K562 (cell line): ENCODE measurements around the gene TFEB. TPM values are rescaled to one million over a fixed set of nuclear protein-coding genes. Genes with fewer than 3 reads are reported as not detected.

ENCODE experiments used
- ATAC-seq: fragments of 200-7000 bp; cut with Tn5 transposase; 3 replicates; pipeline ENCODE4 v1.9.1; 2020; ENCODE audit warnings: moderate library complexity
- BruUV-seq: library from RNA; stranded (reverse); fragments of 400-500 nt; replicated peaks from 2 replicates; lab custom pipeline; 2021; lab: Mats Ljungman, UMichigan
- CTCF ChIA-PET: fragments of 300-600 bp; formaldehyde crosslinking; extraction: SDS; loops from one replicate; lab custom pipeline; 2021; ENCODE audit warnings: low intra/inter-chr PET ratio; lab: Yijun Ruan, JAX
- POLR2A ChIA-PET: fragments of 300-600, 350-650 bp; sonication (Branson Sonifier 250); formaldehyde crosslinking; extraction: SDS; loops from one replicate; lab custom pipeline; 2021; ENCODE audit warnings: antibody characterized with exemption, inconsistent platforms; lab: Yijun Ruan, JAX
- DNase-seq, 4 experiments: peaks; one replicate each; pipeline versions ENCODE4 v3.0.0 to v3.0.0-alpha.2; 2011 to 2018; ENCODE audit warnings: low spot score in 3 of 4, mixed read lengths in 3 of 4; ENCODE audit errors: extremely low read depth in 1 of 4
- FAIRE-seq: peaks from 2 replicates; lab custom pipeline; 2011; peaks lifted over from hg19 to GRCh38; lab: Jason Lieb, UNC
- H2AFZ ChIP-seq: 2 replicates; pipeline ENCODE4 v1.6.0; 2011; ENCODE audit warnings: low read depth, low read length, control low read depth, inconsistent platforms
- H3K27ac ChIP-seq: fragments of 200-600 bp; 3 replicates; pipeline ENCODE4 v1.8.0; 2011; ENCODE audit warnings: low read depth, mild to moderate bottlenecking, control low read depth, inconsistent platforms, low read length, moderate library complexity, mixed read lengths; ENCODE audit errors: extremely low read depth
- H3K27me3 ChIP-seq, 2 experiments: fragments of 300-600 bp in 1 of 2; 2 replicates in 1 of 2; 3 replicates in 1 of 2; pipeline versions ENCODE4 v1.6.0 to v1.8.0; 2011; ENCODE audit warnings: inconsistent platforms in 2 of 2, low read length in 2 of 2, mild to moderate bottlenecking in 1 of 2, mixed read lengths in 1 of 2, moderate library complexity in 1 of 2; ENCODE audit not compliant: control insufficient read depth in 2 of 2, insufficient read depth in 2 of 2
- H3K36me3 ChIP-seq: fragments of 300-600 bp; 3 replicates; pipeline ENCODE4 v1.8.0; 2011; ENCODE audit warnings: mild to moderate bottlenecking, low read length, inconsistent platforms; ENCODE audit not compliant: control insufficient read depth, insufficient read depth
- H3K4me1 ChIP-seq, 2 experiments: fragments of 200-600 bp in 1 of 2; replicated peaks in 1 of 2; 2 replicates in 1 of 2; 3 replicates in 1 of 2; pipeline versions ENCODE4 v1.5.1 to v1.8.0; 2011; ENCODE audit warnings: inconsistent platforms in 2 of 2, low read length in 2 of 2, mild to moderate bottlenecking in 1 of 2, mixed read lengths in 1 of 2, moderate library complexity in 1 of 2; ENCODE audit not compliant: control insufficient read depth in 2 of 2, insufficient read depth in 2 of 2
- H3K4me2 ChIP-seq: 2 replicates; pipeline ENCODE4 v1.6.1; 2011; ENCODE audit warnings: low read length, control low read depth, inconsistent platforms, mixed read lengths; ENCODE audit not compliant: insufficient read depth
- H3K4me3 ChIP-seq: fragments of 200-600 bp; sonication (generic), shearing (Covaris generic); 2 replicates; pipeline ENCODE4 v1.5.1; 2016; ENCODE audit warnings: control low read depth, inconsistent platforms
- H3K79me2 ChIP-seq: fragments of 200-600 bp; 3 replicates; pipeline ENCODE4 v1.8.0; 2011; ENCODE audit warnings: low read length, inconsistent platforms; ENCODE audit not compliant: control insufficient read depth, insufficient read depth
- H3K9ac ChIP-seq, 2 experiments: 2 replicates each; pipeline versions ENCODE4 v1.6.0 to v1.6.1; 2011; ENCODE audit warnings: low read depth in 2 of 2, low read length in 2 of 2, control low read depth in 1 of 2, inconsistent platforms in 1 of 2, mild to moderate bottlenecking in 1 of 2, mixed read lengths in 1 of 2; ENCODE audit not compliant: insufficient read depth in 1 of 2
- H3K9me1 ChIP-seq: one replicate; pipeline ENCODE4 v1.6.0; 2011; ENCODE audit warnings: inconsistent platforms, mild to moderate bottlenecking, low read length, moderate library complexity; ENCODE audit not compliant: control insufficient read depth, insufficient read depth
- H3K9me3 ChIP-seq: replicated peaks from 2 replicates; pipeline ENCODE4 v1.5.1; 2011; ENCODE audit warnings: low read depth, low read length, inconsistent platforms; ENCODE audit not compliant: control insufficient read depth, insufficient read depth
- H4K20me1 ChIP-seq: replicated peaks from 2 replicates; pipeline ENCODE4 v1.6.1; 2011; ENCODE audit warnings: low read length, inconsistent platforms, mixed read lengths; ENCODE audit not compliant: control insufficient read depth, insufficient read depth
- SIN3A ChIP-seq, 2 experiments: fragments of 150-350 bp in 1 of 2; IDR thresholded peaks; 2 replicates each; pipeline ENCODE4 v1.6.1; 2011 to 2016; ENCODE audit warnings: borderline replicate concordance in 2 of 2, low read depth in 2 of 2, low read length in 2 of 2, mild to moderate bottlenecking in 2 of 2, moderate library complexity in 2 of 2; ENCODE audit not compliant: control insufficient read depth in 1 of 2
- WGBS: fragments of 100-300 bp; shearing (Covaris generic); methylation state at CpG from one replicate; pipeline ENCODE4 v1.1.6; 2016; ENCODE audit warnings: low coverage, mixed read lengths; ENCODE audit not compliant: insufficient coverage; ENCODE audit errors: missing lambda C conversion rate; 5-methylcytosine and 5-hydroxymethylcytosine counted together
- in situ Hi-C: fragments of 300-500 bp; cut with MboI; formaldehyde crosslinking; loops from 4 replicates; pipeline ENCODE4 v1.15.0; 2018; ENCODE audit warnings: inconsistent platforms, mixed read lengths
- intact Hi-C: fragments of 100-400 bp; cut with micrococcal nuclease; formaldehyde crosslinking; loops from 2 replicates; pipeline ENCODE4 v1.14.2; 2022
- polyA plus RNA-seq, 8 experiments: library from polyadenylated mRNA; depleted of rRNA in 4 of 8; stranded (reverse) in 5 of 8; unstranded in 3 of 8; fragments of >200 nt; fragmentation: Nextera tagmentation in 2 of 8; fragmentation: Illumina TruSeq in 1 of 8; extraction: Ambion mirVana in 2 of 8; extraction: Trizol in 1 of 8; gene quantifications; 2 replicates each; pipeline versions ENCODE4 v1.2.1 to v1.2.3, GENCODE V29; 2011 to 2014; ENCODE audit warnings: inconsistent platforms in 1 of 8, missing spikeins in 1 of 8
- total RNA-seq, 7 experiments: library from RNA; depleted of rRNA in 6 of 7; stranded (reverse); fragments of >200 nt in 6 of 7; fragmentation: Illumina TruSeq in 2 of 7; extraction: Trizol in 2 of 7; gene quantifications; 2 replicates each; pipeline versions ENCODE4 v1.2.1 to v1.2.3, GENCODE V29; 2011 to 2021; ENCODE audit warnings: low replicate concordance in 1 of 7
- TF ChIP-seq, protein P1 (sequence below): IDR thresholded peaks from 2 replicates; pipeline ENCODE4 v1.6.1; 2011; ENCODE audit warnings: borderline replicate concordance, low read depth, mild to moderate bottlenecking, moderate library complexity, low read length; ENCODE audit not compliant: insufficient read depth, poor library complexity, severe bottlenecking
- TF ChIP-seq, protein P2 (sequence below): fragments of 250-450 bp; sonication (Bioruptor Pico); IDR thresholded peaks from 2 replicates; pipeline ENCODE4 v1.8.0; 2022; ENCODE audit warnings: inconsistent platforms

Gene TFEB
- total and polyA plus RNA-seq, 9 of the 15 experiments (the other 6 are each of a cell fraction or from before 2014, with no cell fraction given): 0.04 to 4.7 (median 2.0) TPM

GRCh38 chr6:41652866-41653652 lies 82.3 kb downstream of the TFEB start:
- WGBS: 3% methylated on average over 30 of the region's 32 CpGs
- Histone ChIP-seq H3K27me3 (peaks cover 54 to 69% of the 10 kb centered on the region in 2 experiments), H3K9me1 (no peaks in the 10 kb centered on the region), H3K27ac (no peak overlapping the region), H3K79me2 (no peaks in the 10 kb centered on the region), H3K9ac (peak overlapping the region in 1 of 2 experiments; percentile 56; a peak in 1 of 4 replicates), H3K4me1 (peaks cover 0 to 13% of the 10 kb centered on the region in 2 experiments; a peak in 1 of 5 replicates), H3K9me3 (no peaks in the 10 kb centered on the region), H3K4me2 (no peak overlapping the region), H2AFZ (no peak overlapping the region), H3K36me3 (no peaks in the 10 kb centered on the region), H4K20me1 (peaks cover 18% of the 10 kb centered on the region; the same call in 1 of the 2 replicates), H3K4me3 (no peak overlapping the region)
- FAIRE-seq (no peak), ATAC-seq (peak; percentile 77), DNase-seq (peak in 1 of 4 experiments; percentile 29)
- POLR2A ChIA-PET: interaction anchor here (1.0 kb wide), 1 partner anchor 8 kb away, joined by 5 read pairs; no protein-coding TSS in a partner anchor
- intact Hi-C loops: no loop called here
- CTCF ChIA-PET: no interaction called here
- in situ Hi-C loops: no loop called here
- TF ChIP-seq SIN3A (IDR thresholded peaks at IDR 0.05; ENCODE audit: borderline replicate concordance in 2 of 2, control insufficient read depth in 1 of 2, low read depth in 2 of 2, low read length in 2 of 2): no peak
- TF ChIP-seq, protein P1, sequence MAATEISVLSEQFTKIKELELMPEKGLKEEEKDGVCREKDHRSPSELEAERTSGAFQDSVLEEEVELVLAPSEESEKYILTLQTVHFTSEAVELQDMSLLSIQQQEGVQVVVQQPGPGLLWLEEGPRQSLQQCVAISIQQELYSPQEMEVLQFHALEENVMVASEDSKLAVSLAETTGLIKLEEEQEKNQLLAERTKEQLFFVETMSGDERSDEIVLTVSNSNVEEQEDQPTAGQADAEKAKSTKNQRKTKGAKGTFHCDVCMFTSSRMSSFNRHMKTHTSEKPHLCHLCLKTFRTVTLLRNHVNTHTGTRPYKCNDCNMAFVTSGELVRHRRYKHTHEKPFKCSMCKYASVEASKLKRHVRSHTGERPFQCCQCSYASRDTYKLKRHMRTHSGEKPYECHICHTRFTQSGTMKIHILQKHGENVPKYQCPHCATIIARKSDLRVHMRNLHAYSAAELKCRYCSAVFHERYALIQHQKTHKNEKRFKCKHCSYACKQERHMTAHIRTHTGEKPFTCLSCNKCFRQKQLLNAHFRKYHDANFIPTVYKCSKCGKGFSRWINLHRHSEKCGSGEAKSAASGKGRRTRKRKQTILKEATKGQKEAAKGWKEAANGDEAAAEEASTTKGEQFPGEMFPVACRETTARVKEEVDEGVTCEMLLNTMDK: peak; percentile 20
- TF ChIP-seq, protein P2, sequence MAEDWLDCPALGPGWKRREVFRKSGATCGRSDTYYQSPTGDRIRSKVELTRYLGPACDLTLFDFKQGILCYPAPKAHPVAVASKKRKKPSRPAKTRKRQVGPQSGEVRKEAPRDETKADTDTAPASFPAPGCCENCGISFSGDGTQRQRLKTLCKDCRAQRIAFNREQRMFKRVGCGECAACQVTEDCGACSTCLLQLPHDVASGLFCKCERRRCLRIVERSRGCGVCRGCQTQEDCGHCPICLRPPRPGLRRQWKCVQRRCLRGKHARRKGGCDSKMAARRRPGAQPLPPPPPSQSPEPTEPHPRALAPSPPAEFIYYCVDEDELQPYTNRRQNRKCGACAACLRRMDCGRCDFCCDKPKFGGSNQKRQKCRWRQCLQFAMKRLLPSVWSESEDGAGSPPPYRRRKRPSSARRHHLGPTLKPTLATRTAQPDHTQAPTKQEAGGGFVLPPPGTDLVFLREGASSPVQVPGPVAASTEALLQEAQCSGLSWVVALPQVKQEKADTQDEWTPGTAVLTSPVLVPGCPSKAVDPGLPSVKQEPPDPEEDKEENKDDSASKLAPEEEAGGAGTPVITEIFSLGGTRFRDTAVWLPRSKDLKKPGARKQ (CRISPR knock-in tag): no peak
- no TSS peak for BruUV-seq
